ENCODE data around the gene PATJ. TPM values are rescaled to one million over a fixed set of nuclear protein-coding genes. Genes with fewer than 3 reads are reported as not detected.
"Not testable (repeated sequence)": the region's sequence is repeated elsewhere in the genome, so short reads cannot be mapped to it uniquely, and the experiment has no call there.

The PATJ gene
- total RNA-seq, 1 experiment from 2014 or later: 48.8 TPM

DNA sequence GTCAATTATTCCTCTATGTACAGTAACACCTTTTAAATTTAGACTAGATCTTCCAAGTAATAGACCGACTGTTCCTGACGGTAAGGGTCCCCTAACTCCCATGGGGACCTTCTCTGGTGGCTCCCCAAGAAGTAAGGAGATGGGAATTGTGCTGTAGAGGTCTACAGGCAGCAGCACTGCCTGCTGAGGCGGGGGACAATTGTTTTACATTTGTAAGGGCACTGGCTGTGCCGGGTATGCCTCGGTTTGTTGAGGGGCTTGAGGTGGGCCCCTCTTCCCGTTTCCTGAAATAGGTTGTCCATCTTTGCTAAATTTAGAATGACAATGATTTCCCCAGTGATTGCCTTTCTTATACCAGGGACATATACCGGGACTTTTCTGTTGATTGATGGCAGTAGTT lies 439.3 kb downstream of the PATJ start:
- BruUV-seq (replicated peaks): no TSS peak
- DNase-seq (ENCODE audit: low read depth, low spot score) (no peak), ATAC-seq (no peak)
- ChIA-PET POLR2A (no interaction called here), CTCF (no interaction called here), RAD21 (ENCODE audit: low non-redundant PET in 1 of 2, low total read pairs in 2 of 2, uncharacterized antibody in 2 of 2, unreplicated experiment in 2 of 2) (no interaction called here)
- no peaks in the 10 kb centered on the region for H3K9me2 ChIP-seq (ENCODE audit: insufficient read depth)
- H3K27ac ChIP-seq (ENCODE audit: low read depth, low read length): no peak overlapping the region
- no peak overlapping the region for H3K4me3 ChIP-seq (replicated peaks in 1 of 2; ENCODE audit: low read depth in 1 of 2, low read length in 2 of 2)
- H4K20me1 ChIP-seq (ENCODE audit: insufficient read depth): no peaks in the 10 kb centered on the region
- intact Hi-C loops (cut with micrococcal nuclease): no loop called here
- H3K4me2 ChIP-seq (ENCODE audit: low read length): no peak overlapping the region
- no peaks in the 10 kb centered on the region for H3K36me3 ChIP-seq (ENCODE audit: control insufficient read depth in 1 of 2, insufficient read depth in 2 of 2, low read length in 2 of 2)
- H3K27me3 ChIP-seq (ENCODE audit: insufficient read depth, low read length): no peaks in the 10 kb centered on the region
- TF ChIP-seq EZH2phosphoT487 (IDR thresholded peaks at IDR 0.05; ENCODE audit: borderline replicate concordance) (no peak), SP1 (IDR thresholded peaks at IDR 0.05; ENCODE audit: low read depth) (no peak), SRF (IDR thresholded peaks at IDR 0.05; ENCODE audit: low read depth) (no peak), REST (IDR thresholded peaks at IDR 0.05; ENCODE audit: low read depth) (no peak), ZNF274 (IDR thresholded peaks at IDR 0.05; ENCODE audit: low read depth, low read length) (no peak), TCF7L2 (IDR thresholded peaks at IDR 0.05; ENCODE audit: borderline replicate concordance, extremely low read depth, insufficient read depth, insufficient read length) (no peak)
- TF ChIP-seq, protein P1, sequence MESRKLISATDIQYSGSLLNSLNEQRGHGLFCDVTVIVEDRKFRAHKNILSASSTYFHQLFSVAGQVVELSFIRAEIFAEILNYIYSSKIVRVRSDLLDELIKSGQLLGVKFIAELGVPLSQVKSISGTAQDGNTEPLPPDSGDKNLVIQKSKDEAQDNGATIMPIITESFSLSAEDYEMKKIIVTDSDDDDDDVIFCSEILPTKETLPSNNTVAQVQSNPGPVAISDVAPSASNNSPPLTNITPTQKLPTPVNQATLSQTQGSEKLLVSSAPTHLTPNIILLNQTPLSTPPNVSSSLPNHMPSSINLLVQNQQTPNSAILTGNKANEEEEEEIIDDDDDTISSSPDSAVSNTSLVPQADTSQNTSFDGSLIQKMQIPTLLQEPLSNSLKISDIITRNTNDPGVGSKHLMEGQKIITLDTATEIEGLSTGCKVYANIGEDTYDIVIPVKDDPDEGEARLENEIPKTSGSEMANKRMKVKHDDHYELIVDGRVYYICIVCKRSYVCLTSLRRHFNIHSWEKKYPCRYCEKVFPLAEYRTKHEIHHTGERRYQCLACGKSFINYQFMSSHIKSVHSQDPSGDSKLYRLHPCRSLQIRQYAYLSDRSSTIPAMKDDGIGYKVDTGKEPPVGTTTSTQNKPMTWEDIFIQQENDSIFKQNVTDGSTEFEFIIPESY (IDR thresholded peaks at IDR 0.05; ENCODE audit: extremely low read depth, insufficient replicate concordance, low read length): no peak
- TF ChIP-seq, protein P2, sequence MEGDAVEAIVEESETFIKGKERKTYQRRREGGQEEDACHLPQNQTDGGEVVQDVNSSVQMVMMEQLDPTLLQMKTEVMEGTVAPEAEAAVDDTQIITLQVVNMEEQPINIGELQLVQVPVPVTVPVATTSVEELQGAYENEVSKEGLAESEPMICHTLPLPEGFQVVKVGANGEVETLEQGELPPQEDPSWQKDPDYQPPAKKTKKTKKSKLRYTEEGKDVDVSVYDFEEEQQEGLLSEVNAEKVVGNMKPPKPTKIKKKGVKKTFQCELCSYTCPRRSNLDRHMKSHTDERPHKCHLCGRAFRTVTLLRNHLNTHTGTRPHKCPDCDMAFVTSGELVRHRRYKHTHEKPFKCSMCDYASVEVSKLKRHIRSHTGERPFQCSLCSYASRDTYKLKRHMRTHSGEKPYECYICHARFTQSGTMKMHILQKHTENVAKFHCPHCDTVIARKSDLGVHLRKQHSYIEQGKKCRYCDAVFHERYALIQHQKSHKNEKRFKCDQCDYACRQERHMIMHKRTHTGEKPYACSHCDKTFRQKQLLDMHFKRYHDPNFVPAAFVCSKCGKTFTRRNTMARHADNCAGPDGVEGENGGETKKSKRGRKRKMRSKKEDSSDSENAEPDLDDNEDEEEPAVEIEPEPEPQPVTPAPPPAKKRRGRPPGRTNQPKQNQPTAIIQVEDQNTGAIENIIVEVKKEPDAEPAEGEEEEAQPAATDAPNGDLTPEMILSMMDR (IDR thresholded peaks at IDR 0.05 in 2 of 3, conservative IDR thresholded peaks at IDR 0.05 in 1 of 3; ENCODE audit: borderline replicate concordance in 1 of 3, insufficient read depth in 1 of 3, low read depth in 2 of 3, low read length in 2 of 3): no peak
- TF ChIP-seq, protein P3, sequence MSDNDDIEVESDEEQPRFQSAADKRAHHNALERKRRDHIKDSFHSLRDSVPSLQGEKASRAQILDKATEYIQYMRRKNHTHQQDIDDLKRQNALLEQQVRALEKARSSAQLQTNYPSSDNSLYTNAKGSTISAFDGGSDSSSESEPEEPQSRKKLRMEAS (IDR thresholded peaks at IDR 0.05): no peak
- no peak overlapping the region for H3K9ac ChIP-seq (ENCODE audit: low read length)
- no peaks in the 10 kb centered on the region for H3K9me3 ChIP-seq (ENCODE audit: control insufficient read depth in 1 of 2, insufficient read depth in 1 of 2, low read depth in 1 of 2, low read length in 2 of 2)
- no peaks in the 10 kb centered on the region for H3K79me2 ChIP-seq (ENCODE audit: insufficient read depth, low read length)
- no peaks in the 10 kb centered on the region for H3K4me1 ChIP-seq (ENCODE audit: control insufficient read depth in 1 of 2, insufficient read depth in 2 of 2, low read length in 2 of 2)
- no peak overlapping the region for H2AFZ ChIP-seq (ENCODE audit: low read depth, low read length, poor library complexity, severe bottlenecking)

DNA sequence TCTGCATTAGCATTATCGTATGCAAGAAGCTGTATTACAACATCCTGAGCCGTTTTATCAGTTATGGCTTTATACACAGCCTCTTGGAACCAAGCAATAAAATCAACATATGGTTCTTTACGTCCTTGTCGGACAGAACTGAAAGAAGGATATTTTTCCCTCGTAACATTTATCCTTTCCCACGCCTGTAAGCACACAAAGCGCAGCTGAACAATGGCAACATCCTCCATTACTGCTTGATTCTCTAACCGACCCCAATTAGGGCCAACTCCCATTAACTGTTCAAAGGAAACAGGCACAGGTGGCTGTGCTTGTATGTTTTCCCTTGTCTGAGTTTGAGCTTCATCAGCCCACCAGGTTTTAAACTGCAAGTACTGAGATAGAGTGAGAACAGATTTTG lies 439.9 kb downstream of the PATJ start:
- ATAC-seq; H3K79me2 ChIP-seq (ENCODE audit: insufficient read depth, low read length); BruUV-seq (replicated peaks); H3K9me3 ChIP-seq (ENCODE audit: control insufficient read depth in 1 of 2, insufficient read depth in 1 of 2, low read depth in 1 of 2, low read length in 2 of 2); H3K9ac ChIP-seq (ENCODE audit: low read length); POLR2A ChIA-PET; H3K4me1 ChIP-seq (ENCODE audit: control insufficient read depth in 1 of 2, insufficient read depth in 2 of 2, low read length in 2 of 2); H3K9me2 ChIP-seq (ENCODE audit: insufficient read depth); intact Hi-C loops (cut with micrococcal nuclease); H3K27ac ChIP-seq (ENCODE audit: low read depth, low read length); H2AFZ ChIP-seq (ENCODE audit: low read depth, low read length, poor library complexity, severe bottlenecking); H3K27me3 ChIP-seq (ENCODE audit: insufficient read depth, low read length); H3K36me3 ChIP-seq (ENCODE audit: control insufficient read depth in 1 of 2, insufficient read depth in 2 of 2, low read length in 2 of 2); H4K20me1 ChIP-seq (ENCODE audit: insufficient read depth); RAD21 ChIA-PET (ENCODE audit: low non-redundant PET in 1 of 2, low total read pairs in 2 of 2, uncharacterized antibody in 2 of 2, unreplicated experiment in 2 of 2); CTCF ChIA-PET; H3K4me3 ChIP-seq (replicated peaks in 1 of 2; ENCODE audit: low read depth in 1 of 2, low read length in 2 of 2); DNase-seq (ENCODE audit: low read depth, low spot score); H3K4me2 ChIP-seq (ENCODE audit: low read length): not testable (repeated sequence)
